K562 (cell line): Measurements from ENCODE around the gene LRRIQ1. TPM values are rescaled to one million over a fixed set of nuclear protein-coding genes. Genes with fewer than 3 reads are reported as not detected.

Source experiments
- ATAC-seq: fragments of 200-7000 bp; cut with Tn5 transposase; 3 replicates; pipeline ENCODE4 v1.9.1; 2020; ENCODE audit warnings: moderate library complexity
- BruUV-seq: library from RNA; stranded (reverse); fragments of 400-500 nt; replicated peaks from 2 replicates; lab custom pipeline; 2021; lab: Mats Ljungman, UMichigan
- CTCF ChIA-PET: fragments of 300-600 bp; formaldehyde crosslinking; extraction: SDS; loops from one replicate; lab custom pipeline; 2021; ENCODE audit warnings: low intra/inter-chr PET ratio; lab: Yijun Ruan, JAX
- POLR2A ChIA-PET: fragments of 300-600, 350-650 bp; sonication (Branson Sonifier 250); formaldehyde crosslinking; extraction: SDS; loops from one replicate; lab custom pipeline; 2021; ENCODE audit warnings: antibody characterized with exemption, inconsistent platforms; lab: Yijun Ruan, JAX
- DNase-seq, 4 experiments: peaks; one replicate each; pipeline versions ENCODE4 v3.0.0 to v3.0.0-alpha.2; 2011 to 2018; ENCODE audit warnings: low spot score in 3 of 4, mixed read lengths in 3 of 4; ENCODE audit errors: extremely low read depth in 1 of 4
- FAIRE-seq: peaks from 2 replicates; lab custom pipeline; 2011; peaks lifted over from hg19 to GRCh38; lab: Jason Lieb, UNC
- H2AFZ ChIP-seq: 2 replicates; pipeline ENCODE4 v1.6.0; 2011; ENCODE audit warnings: low read depth, low read length, control low read depth, inconsistent platforms
- H3K27ac ChIP-seq: fragments of 200-600 bp; 3 replicates; pipeline ENCODE4 v1.8.0; 2011; ENCODE audit warnings: low read depth, mild to moderate bottlenecking, control low read depth, inconsistent platforms, low read length, moderate library complexity, mixed read lengths; ENCODE audit errors: extremely low read depth
- H3K27me3 ChIP-seq, 2 experiments: fragments of 300-600 bp in 1 of 2; 2 replicates in 1 of 2; 3 replicates in 1 of 2; pipeline versions ENCODE4 v1.6.0 to v1.8.0; 2011; ENCODE audit warnings: inconsistent platforms in 2 of 2, low read length in 2 of 2, mild to moderate bottlenecking in 1 of 2, mixed read lengths in 1 of 2, moderate library complexity in 1 of 2; ENCODE audit not compliant: control insufficient read depth in 2 of 2, insufficient read depth in 2 of 2
- H3K36me3 ChIP-seq: fragments of 300-600 bp; 3 replicates; pipeline ENCODE4 v1.8.0; 2011; ENCODE audit warnings: mild to moderate bottlenecking, low read length, inconsistent platforms; ENCODE audit not compliant: control insufficient read depth, insufficient read depth
- H3K4me1 ChIP-seq, 2 experiments: fragments of 200-600 bp in 1 of 2; replicated peaks in 1 of 2; 2 replicates in 1 of 2; 3 replicates in 1 of 2; pipeline versions ENCODE4 v1.5.1 to v1.8.0; 2011; ENCODE audit warnings: inconsistent platforms in 2 of 2, low read length in 2 of 2, mild to moderate bottlenecking in 1 of 2, mixed read lengths in 1 of 2, moderate library complexity in 1 of 2; ENCODE audit not compliant: control insufficient read depth in 2 of 2, insufficient read depth in 2 of 2
- H3K4me2 ChIP-seq: 2 replicates; pipeline ENCODE4 v1.6.1; 2011; ENCODE audit warnings: low read length, control low read depth, inconsistent platforms, mixed read lengths; ENCODE audit not compliant: insufficient read depth
- H3K4me3 ChIP-seq: fragments of 200-600 bp; sonication (generic), shearing (Covaris generic); 2 replicates; pipeline ENCODE4 v1.5.1; 2016; ENCODE audit warnings: control low read depth, inconsistent platforms
- H3K79me2 ChIP-seq: fragments of 200-600 bp; 3 replicates; pipeline ENCODE4 v1.8.0; 2011; ENCODE audit warnings: low read length, inconsistent platforms; ENCODE audit not compliant: control insufficient read depth, insufficient read depth
- H3K9ac ChIP-seq, 2 experiments: 2 replicates each; pipeline versions ENCODE4 v1.6.0 to v1.6.1; 2011; ENCODE audit warnings: low read depth in 2 of 2, low read length in 2 of 2, control low read depth in 1 of 2, inconsistent platforms in 1 of 2, mild to moderate bottlenecking in 1 of 2, mixed read lengths in 1 of 2; ENCODE audit not compliant: insufficient read depth in 1 of 2
- H3K9me1 ChIP-seq: one replicate; pipeline ENCODE4 v1.6.0; 2011; ENCODE audit warnings: inconsistent platforms, mild to moderate bottlenecking, low read length, moderate library complexity; ENCODE audit not compliant: control insufficient read depth, insufficient read depth
- H3K9me3 ChIP-seq: replicated peaks from 2 replicates; pipeline ENCODE4 v1.5.1; 2011; ENCODE audit warnings: low read depth, low read length, inconsistent platforms; ENCODE audit not compliant: control insufficient read depth, insufficient read depth
- H4K20me1 ChIP-seq: replicated peaks from 2 replicates; pipeline ENCODE4 v1.6.1; 2011; ENCODE audit warnings: low read length, inconsistent platforms, mixed read lengths; ENCODE audit not compliant: control insufficient read depth, insufficient read depth
- BRF2 ChIP-seq: IDR thresholded peaks from 3 replicates; pipeline ENCODE4 v1.6.1; 2011; ENCODE audit warnings: borderline replicate concordance, mild to moderate bottlenecking; ENCODE audit not compliant: insufficient read length, insufficient read depth
- ESRRB ChIP-seq: fragments of 250-450 bp; sonication (Bioruptor Pico); IDR thresholded peaks from 2 replicates; pipeline ENCODE4 v1.5.0; 2020; ENCODE audit warnings: mild to moderate bottlenecking, moderate library complexity, borderline replicate concordance
- ETV5 ChIP-seq: sonication (generic); formaldehyde crosslinking; IDR thresholded peaks from 2 replicates; pipeline ENCODE4 v1.4.0; 2020; ENCODE audit warnings: low read depth, mild to moderate bottlenecking, missing genetic modification reagents
- HDAC8 ChIP-seq: fragments of 450-650 bp; IDR thresholded peaks from 2 replicates; pipeline ENCODE4 v1.6.1; 2016; ENCODE audit warnings: mild to moderate bottlenecking, missing genetic modification characterization, moderate library complexity, missing compliant biosample characterization
- HDGF ChIP-seq: fragments of 450-650 bp; IDR thresholded peaks from 2 replicates; pipeline ENCODE4 v1.6.1; 2016
- HNRNPL ChIP-seq: fragments of 200-400 bp; formaldehyde crosslinking; IDR thresholded peaks from 2 replicates; pipeline ENCODE4 v1.6.1; 2017; ENCODE audit warnings: low read depth, mild to moderate bottlenecking, low read length
- HOXB6 ChIP-seq: fragments of 250-450 bp; sonication (Bioruptor Pico); IDR thresholded peaks from 2 replicates; pipeline ENCODE4 v1.5.1; 2022; ENCODE audit warnings: mild to moderate bottlenecking, borderline replicate concordance
- L3MBTL2 ChIP-seq: fragments of 450-650 bp; IDR thresholded peaks from 2 replicates; pipeline ENCODE4 v1.6.1; 2016; ENCODE audit warnings: mild to moderate bottlenecking, moderate library complexity
- RNF219 ChIP-seq: fragments of 250-450 bp; sonication (Bioruptor Pico); IDR thresholded peaks from 2 replicates; pipeline ENCODE4 v1.5.0; 2022; ENCODE audit warnings: mild to moderate bottlenecking
- SLC30A9 ChIP-seq: fragments of 250-450 bp; sonication (Bioruptor Pico); IDR thresholded peaks from 2 replicates; pipeline ENCODE4 v1.8.0; 2022; ENCODE audit warnings: mild to moderate bottlenecking, moderate library complexity
- ZBTB7A ChIP-seq: IDR thresholded peaks from 2 replicates; pipeline ENCODE4 v1.6.1; 2011; ENCODE audit warnings: low read depth, mild to moderate bottlenecking, low read length, moderate library complexity, borderline replicate concordance; ENCODE audit not compliant: control insufficient read depth
- ZNF133 ChIP-seq: fragments of 250-450 bp; sonication (Bioruptor Pico); IDR thresholded peaks from 2 replicates; pipeline ENCODE4 v1.4.0; 2020; ENCODE audit warnings: mild to moderate bottlenecking
- ZNF174 ChIP-seq: fragments of 250-450 bp; sonication (Bioruptor Pico); IDR thresholded peaks from 2 replicates; pipeline ENCODE4 v1.4.0; 2020; ENCODE audit warnings: mild to moderate bottlenecking
- ZNF398 ChIP-seq: fragments of 250-450 bp; sonication (Bioruptor Pico); IDR thresholded peaks from 2 replicates; pipeline ENCODE4 v1.8.0; 2021; ENCODE audit warnings: moderate library complexity, mild to moderate bottlenecking, inconsistent platforms
- WGBS: fragments of 100-300 bp; shearing (Covaris generic); methylation state at CpG from one replicate; pipeline ENCODE4 v1.1.6; 2016; ENCODE audit warnings: low coverage, mixed read lengths; ENCODE audit not compliant: insufficient coverage; ENCODE audit errors: missing lambda C conversion rate; 5-methylcytosine and 5-hydroxymethylcytosine counted together
- in situ Hi-C: fragments of 300-500 bp; cut with MboI; formaldehyde crosslinking; loops from 4 replicates; pipeline ENCODE4 v1.15.0; 2018; ENCODE audit warnings: inconsistent platforms, mixed read lengths
- intact Hi-C: fragments of 100-400 bp; cut with micrococcal nuclease; formaldehyde crosslinking; loops from 2 replicates; pipeline ENCODE4 v1.14.2; 2022
- polyA plus RNA-seq, 8 experiments: library from polyadenylated mRNA; depleted of rRNA in 4 of 8; stranded (reverse) in 5 of 8; unstranded in 3 of 8; fragments of >200 nt; fragmentation: Nextera tagmentation in 2 of 8; fragmentation: Illumina TruSeq in 1 of 8; extraction: Ambion mirVana in 2 of 8; extraction: Trizol in 1 of 8; gene quantifications; 2 replicates each; pipeline versions ENCODE4 v1.2.1 to v1.2.3, GENCODE V29; 2011 to 2014; ENCODE audit warnings: inconsistent platforms in 1 of 8, missing spikeins in 1 of 8
- total RNA-seq, 7 experiments: library from RNA; depleted of rRNA in 6 of 7; stranded (reverse); fragments of >200 nt in 6 of 7; fragmentation: Illumina TruSeq in 2 of 7; extraction: Trizol in 2 of 7; gene quantifications; 2 replicates each; pipeline versions ENCODE4 v1.2.1 to v1.2.3, GENCODE V29; 2011 to 2021; ENCODE audit warnings: low replicate concordance in 1 of 7

LRRIQ1 gene
- total and polyA plus RNA-seq, 9 of the 15 experiments (the other 6 are each of a cell fraction or from before 2014, with no cell fraction given): not detected

- no peak for TF ChIP-seq RNF219 (CRISPR knock-in tag)
- no peak for TF ChIP-seq HDAC8 (tag)
- TF ChIP-seq L3MBTL2: no peak
- TF ChIP-seq ZNF174 (CRISPR knock-in tag): no peak
- TF ChIP-seq ZNF133: no peak
- no peak for TF ChIP-seq BRF2
- TF ChIP-seq, all 486 proteins: peak for 0
These were observed 29.9 kb upstream of the LRRIQ1 start (continued) for GRCh38 chr12:85006206-85006605.

GRCh38 chr12:85007836-85008235 is 28.3 kb upstream of the LRRIQ1 start:
- Histone ChIP-seq H3K36me3 (no peaks in the 10 kb centered on the region), H3K79me2 (no peaks in the 10 kb centered on the region), H3K9ac (no peak overlapping the region), H3K9me3 (no peaks in the 10 kb centered on the region; the same call in 1 of the 2 replicates), H4K20me1 (no peaks in the 10 kb centered on the region), H3K4me3 (no peak overlapping the region), H2AFZ (no peak overlapping the region), H3K4me2 (no peak overlapping the region), H3K27me3 (no peaks in the 10 kb centered on the region), H3K4me1 (no peaks in the 10 kb centered on the region), H3K27ac (no peak overlapping the region), H3K9me1 (no peaks in the 10 kb centered on the region)
- intact Hi-C loops: no loop called here
- WGBS: 2% methylated on average over 4 of the region's 4 CpGs
- BruUV-seq: no TSS peak
- no peak for DNase-seq
- no peak for ATAC-seq
- in situ Hi-C loops: no loop called here
- FAIRE-seq: no peak
- POLR2A ChIA-PET: no interaction called here
- CTCF ChIA-PET: no interaction called here
- TF ChIP-seq SLC30A9 (CRISPR knock-in tag) (no peak), HOXB6 (CRISPR knock-in tag) (no peak), ZBTB7A (no peak), ZNF398 (no peak), RNF219 (CRISPR knock-in tag) (no peak), HDGF (no peak), ESRRB (no peak), HNRNPL (no peak), ETV5 (CRISPR knock-in tag) (no peak)
